Measurements from ENCODE around the gene IRGQ.

The IRGQ gene

GRCh38 chr19:43561139-43561970, 34.6 kb downstream of the IRGQ start:
- Histone ChIP-seq H3K4me1 (ENCODE audit: control insufficient read depth, insufficient read depth, low read length, poor library complexity, severe bottlenecking) (peaks cover 28% of the 10 kb centered on the region), H3K27ac (ENCODE audit: insufficient read depth, low read length, poor library complexity, severe bottlenecking) (peak overlapping the region; percentile 71)
- DNase-seq, result no peak

GRCh38 chr19:43560687-43561086, 35.2 kb downstream of the IRGQ start:
- no peak overlapping the region for H3K27ac ChIP-seq (ENCODE audit: insufficient read depth, low read length, poor library complexity, severe bottlenecking)
- DNase-seq, result no peak
- H3K9me3 ChIP-seq (ENCODE audit: control insufficient read depth, low read length), result no peaks in the 10 kb centered on the region

More at GRCh38 chr19:43561139-43561970, 34.6 kb downstream of the IRGQ start:
- peaks cover 3% of the 10 kb centered on the region for H3K36me3 ChIP-seq (ENCODE audit: control insufficient read depth, insufficient read depth, low read length)
- no peaks in the 10 kb centered on the region for H3K27me3 ChIP-seq (replicated peaks; ENCODE audit: control insufficient read depth, insufficient read depth, low read length, poor library complexity, severe bottlenecking)
- H3K4me3 ChIP-seq (ENCODE audit: insufficient read depth, low read depth, low read length, poor library complexity, severe bottlenecking), result no peak overlapping the region
- H3K9me3 ChIP-seq (ENCODE audit: control insufficient read depth, low read length), result no peaks in the 10 kb centered on the region

GRCh38 chr19:43555185-43555770, 40.7 kb downstream of the IRGQ start:
- peaks cover 48% of the 10 kb centered on the region for H3K36me3 ChIP-seq (ENCODE audit: control insufficient read depth, insufficient read depth, low read length)
- no peaks in the 10 kb centered on the region for H3K27me3 ChIP-seq (replicated peaks; ENCODE audit: control insufficient read depth, insufficient read depth, low read length, poor library complexity, severe bottlenecking)
- no peaks in the 10 kb centered on the region for H3K9me3 ChIP-seq (ENCODE audit: control insufficient read depth, low read length)
- peak; percentile 62 to 68 (median 64) for DNase-seq
- no peak overlapping the region for H3K4me3 ChIP-seq (ENCODE audit: insufficient read depth, low read depth, low read length, poor library complexity, severe bottlenecking)
- no peaks in the 10 kb centered on the region for H3K4me1 ChIP-seq (ENCODE audit: control insufficient read depth, insufficient read depth, low read length, poor library complexity, severe bottlenecking)
- H3K27ac ChIP-seq (ENCODE audit: insufficient read depth, low read length, poor library complexity, severe bottlenecking), result no peak overlapping the region

More at GRCh38 chr19:43560687-43561086, 35.2 kb downstream of the IRGQ start:
- Histone ChIP-seq H3K4me1 (ENCODE audit: control insufficient read depth, insufficient read depth, low read length, poor library complexity, severe bottlenecking) (peaks cover 28% of the 10 kb centered on the region), H3K36me3 (ENCODE audit: control insufficient read depth, insufficient read depth, low read length) (peaks cover 8% of the 10 kb centered on the region), H3K4me3 (ENCODE audit: insufficient read depth, low read depth, low read length, poor library complexity, severe bottlenecking) (no peak overlapping the region), H3K27me3 (replicated peaks; ENCODE audit: control insufficient read depth, insufficient read depth, low read length, poor library complexity, severe bottlenecking) (no peaks in the 10 kb centered on the region)

- H3K27me3 ChIP-seq (replicated peaks; ENCODE audit: control insufficient read depth, insufficient read depth, low read length, poor library complexity, severe bottlenecking), result no peaks in the 10 kb centered on the region
Measured at GRCh38 chr19:43554317-43554895, 41.5 kb downstream of the IRGQ start.

GRCh38 chr19:43553656-43554055, 42.3 kb downstream of the IRGQ start:
- H3K27ac ChIP-seq (ENCODE audit: insufficient read depth, low read length, poor library complexity, severe bottlenecking), result no peak overlapping the region
- no peaks in the 10 kb centered on the region for H3K27me3 ChIP-seq (replicated peaks; ENCODE audit: control insufficient read depth, insufficient read depth, low read length, poor library complexity, severe bottlenecking)
- peaks cover 54% of the 10 kb centered on the region for H3K36me3 ChIP-seq (ENCODE audit: control insufficient read depth, insufficient read depth, low read length)
- H3K4me1 ChIP-seq (ENCODE audit: control insufficient read depth, insufficient read depth, low read length, poor library complexity, severe bottlenecking), result no peaks in the 10 kb centered on the region
- H3K9me3 ChIP-seq (ENCODE audit: control insufficient read depth, low read length), result no peaks in the 10 kb centered on the region
- no peak overlapping the region for H3K4me3 ChIP-seq (ENCODE audit: insufficient read depth, low read depth, low read length, poor library complexity, severe bottlenecking)
- DNase-seq, result no peak

More at GRCh38 chr19:43554317-43554895, 41.5 kb downstream of the IRGQ start:
- H3K9me3 ChIP-seq (ENCODE audit: control insufficient read depth, low read length), result no peaks in the 10 kb centered on the region
- no peaks in the 10 kb centered on the region for H3K4me1 ChIP-seq (ENCODE audit: control insufficient read depth, insufficient read depth, low read length, poor library complexity, severe bottlenecking)
- no peak overlapping the region for H3K27ac ChIP-seq (ENCODE audit: insufficient read depth, low read length, poor library complexity, severe bottlenecking)
- no peak overlapping the region for H3K4me3 ChIP-seq (ENCODE audit: insufficient read depth, low read depth, low read length, poor library complexity, severe bottlenecking)
- no peak for DNase-seq
- H3K36me3 ChIP-seq (ENCODE audit: control insufficient read depth, insufficient read depth, low read length), result peaks cover 54% of the 10 kb centered on the region

- H3K4me1 ChIP-seq (ENCODE audit: control insufficient read depth, insufficient read depth, low read length, poor library complexity, severe bottlenecking), result no peaks in the 10 kb centered on the region
- no peaks in the 10 kb centered on the region for H3K27me3 ChIP-seq (replicated peaks; ENCODE audit: control insufficient read depth, insufficient read depth, low read length, poor library complexity, severe bottlenecking)
- no peak overlapping the region for H3K4me3 ChIP-seq (ENCODE audit: insufficient read depth, low read depth, low read length, poor library complexity, severe bottlenecking)
- no peak overlapping the region for H3K27ac ChIP-seq (ENCODE audit: insufficient read depth, low read length, poor library complexity, severe bottlenecking)
- no peaks in the 10 kb centered on the region for H3K9me3 ChIP-seq (ENCODE audit: control insufficient read depth, low read length)
- DNase-seq, result no peak
- H3K36me3 ChIP-seq (ENCODE audit: control insufficient read depth, insufficient read depth, low read length), result peaks cover 54% of the 10 kb centered on the region
Measured at GRCh38 chr19:43552616-43553015, 43.3 kb downstream of the IRGQ start.

GRCh38 chr19:43552198-43552450, 43.8 kb downstream of the IRGQ start:
- Histone ChIP-seq H3K4me3 (ENCODE audit: insufficient read depth, low read depth, low read length, poor library complexity, severe bottlenecking) (no peak overlapping the region), H3K27ac (ENCODE audit: insufficient read depth, low read length, poor library complexity, severe bottlenecking) (no peak overlapping the region), H3K9me3 (ENCODE audit: control insufficient read depth, low read length) (no peaks in the 10 kb centered on the region), H3K36me3 (ENCODE audit: control insufficient read depth, insufficient read depth, low read length) (peaks cover 52% of the 10 kb centered on the region), H3K27me3 (replicated peaks; ENCODE audit: control insufficient read depth, insufficient read depth, low read length, poor library complexity, severe bottlenecking) (no peaks in the 10 kb centered on the region), H3K4me1 (ENCODE audit: control insufficient read depth, insufficient read depth, low read length, poor library complexity, severe bottlenecking) (no peaks in the 10 kb centered on the region)
- no peak for DNase-seq

GRCh38 chr19:43551399-43552197, 44.3 kb downstream of the IRGQ start:
- peaks cover 52% of the 10 kb centered on the region for H3K36me3 ChIP-seq (ENCODE audit: control insufficient read depth, insufficient read depth, low read length)

GRCh38 chr19:43548706-43549105, 47.2 kb downstream of the IRGQ start:
- Histone ChIP-seq H3K27me3 (replicated peaks; ENCODE audit: control insufficient read depth, insufficient read depth, low read length, poor library complexity, severe bottlenecking) (no peaks in the 10 kb centered on the region), H3K27ac (ENCODE audit: insufficient read depth, low read length, poor library complexity, severe bottlenecking) (no peak overlapping the region), H3K4me1 (ENCODE audit: control insufficient read depth, insufficient read depth, low read length, poor library complexity, severe bottlenecking) (no peaks in the 10 kb centered on the region), H3K4me3 (ENCODE audit: insufficient read depth, low read depth, low read length, poor library complexity, severe bottlenecking) (no peak overlapping the region), H3K36me3 (ENCODE audit: control insufficient read depth, insufficient read depth, low read length) (peaks cover 55% of the 10 kb centered on the region), H3K9me3 (ENCODE audit: control insufficient read depth, low read length) (no peaks in the 10 kb centered on the region)
- DNase-seq, result no peak

More at GRCh38 chr19:43551399-43552197, 44.3 kb downstream of the IRGQ start:
- H3K27me3 ChIP-seq (replicated peaks; ENCODE audit: control insufficient read depth, insufficient read depth, low read length, poor library complexity, severe bottlenecking), result no peaks in the 10 kb centered on the region
- H3K27ac ChIP-seq (ENCODE audit: insufficient read depth, low read length, poor library complexity, severe bottlenecking), result no peak overlapping the region
- DNase-seq, result no peak
- H3K4me1 ChIP-seq (ENCODE audit: control insufficient read depth, insufficient read depth, low read length, poor library complexity, severe bottlenecking), result no peaks in the 10 kb centered on the region
- no peak overlapping the region for H3K4me3 ChIP-seq (ENCODE audit: insufficient read depth, low read depth, low read length, poor library complexity, severe bottlenecking)
- no peaks in the 10 kb centered on the region for H3K9me3 ChIP-seq (ENCODE audit: control insufficient read depth, low read length)

Measured in effector memory CD4-positive, alpha-beta T cell (primary cell).